SW480 (cell line): Measurements from ENCODE around the gene ECE1.

Experiments
- DNase-seq: peaks from one replicate; pipeline ENCODE4 v3.0.0-alpha.2; 2016; ENCODE audit warnings: low spot score

ECE1 gene

DNA sequence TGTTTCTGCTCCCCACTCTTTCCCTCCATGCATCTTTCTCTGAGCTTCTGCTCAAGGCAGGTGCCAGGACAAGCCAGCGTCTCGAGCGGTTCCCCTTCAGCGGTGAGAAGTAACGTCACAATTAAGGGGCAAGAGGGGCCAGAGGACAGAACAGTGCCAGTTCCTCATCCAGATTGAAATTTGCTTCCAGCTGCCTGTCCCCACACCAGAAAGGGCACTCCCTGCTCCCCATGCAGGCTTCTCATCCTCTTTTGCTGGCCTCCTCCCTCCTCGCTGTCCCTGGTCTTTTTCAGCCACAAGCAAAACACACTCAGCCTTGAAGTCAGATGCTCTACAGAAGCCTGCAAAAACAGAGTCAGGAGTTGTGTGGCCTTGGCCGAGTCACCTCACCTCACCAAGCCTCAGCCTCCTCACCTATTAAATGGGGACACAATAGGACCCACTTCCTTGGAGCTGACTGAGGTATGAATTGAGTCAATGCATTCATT is 35.0 kb upstream of the ECE1 start:
- DNase-seq = no peak

DNA sequence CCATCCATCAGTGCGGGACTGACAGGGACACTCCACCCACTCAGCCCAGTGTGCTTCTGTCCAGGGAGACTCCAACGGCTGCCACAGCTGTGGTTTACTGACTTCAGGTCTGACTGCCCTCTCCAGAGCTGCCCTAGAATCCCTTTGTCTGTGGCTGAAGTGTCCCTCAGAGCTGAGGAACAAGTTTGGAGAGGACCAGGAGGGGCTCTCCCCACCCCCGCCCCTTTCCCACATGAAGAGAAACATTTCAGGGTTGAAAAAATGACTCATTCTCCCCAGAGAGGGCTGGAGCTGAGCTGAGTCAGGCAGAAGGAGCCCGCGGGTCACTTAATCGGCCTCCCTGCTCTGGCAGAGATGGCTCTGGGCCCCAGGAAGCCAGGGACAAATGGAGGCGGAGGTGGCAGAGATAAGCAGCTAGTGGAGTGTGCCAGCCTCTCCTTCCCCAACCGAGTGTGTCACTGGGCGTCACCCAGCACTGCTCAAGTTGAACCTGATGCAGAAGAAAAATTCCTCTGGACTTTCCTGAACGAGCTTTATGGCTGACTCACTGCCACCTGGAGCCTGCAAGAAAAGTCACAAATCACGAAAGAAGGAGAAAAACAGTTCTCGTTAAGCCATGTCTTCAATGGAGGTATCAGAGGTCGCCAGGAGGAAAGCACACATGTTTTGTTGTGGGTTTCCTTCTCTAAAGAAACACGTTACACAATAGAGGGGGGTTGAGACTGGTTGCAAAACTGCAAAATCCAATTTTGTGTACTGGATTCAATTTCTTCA is 34.3 kb upstream of the ECE1 start:
- peak; percentile 84 for DNase-seq

DNA sequence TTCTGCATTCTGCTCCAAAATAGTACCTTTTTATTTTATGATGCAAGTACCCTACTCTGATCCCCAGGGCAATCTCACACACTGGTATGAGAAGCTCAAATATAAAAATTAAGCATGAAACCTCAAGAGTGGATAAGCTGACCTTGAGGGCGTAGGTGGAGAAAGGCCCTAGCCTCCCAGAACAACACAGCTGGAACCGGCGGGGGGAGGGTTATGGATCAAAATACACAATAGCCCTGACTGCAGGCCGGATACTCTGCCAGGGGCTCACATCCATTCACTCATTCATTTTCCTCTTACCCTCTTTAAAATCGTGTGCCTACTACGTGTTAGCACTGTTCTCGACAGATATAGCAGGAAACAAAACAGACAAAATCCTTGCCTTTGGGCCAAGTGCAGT is 32.8 kb upstream of the ECE1 start:
- no peak for DNase-seq

DNA sequence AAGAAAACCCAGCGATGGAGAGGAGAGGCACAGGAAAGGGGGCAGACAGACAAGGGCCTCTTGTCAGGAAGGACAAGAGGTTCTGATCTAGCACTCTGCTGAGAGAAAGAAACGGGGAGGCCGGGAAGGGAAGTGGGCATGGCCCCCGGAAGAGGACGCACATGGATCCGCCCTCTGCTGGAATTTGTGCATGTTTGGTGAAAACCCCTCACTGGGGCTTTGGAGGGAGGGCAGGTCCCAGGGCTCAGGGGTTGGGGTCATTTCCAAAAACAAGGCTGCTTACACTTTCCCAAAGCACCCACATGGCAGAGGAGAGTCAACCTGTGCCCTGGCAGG is 32.4 kb upstream of the ECE1 start:
- no peak for DNase-seq

DNA sequence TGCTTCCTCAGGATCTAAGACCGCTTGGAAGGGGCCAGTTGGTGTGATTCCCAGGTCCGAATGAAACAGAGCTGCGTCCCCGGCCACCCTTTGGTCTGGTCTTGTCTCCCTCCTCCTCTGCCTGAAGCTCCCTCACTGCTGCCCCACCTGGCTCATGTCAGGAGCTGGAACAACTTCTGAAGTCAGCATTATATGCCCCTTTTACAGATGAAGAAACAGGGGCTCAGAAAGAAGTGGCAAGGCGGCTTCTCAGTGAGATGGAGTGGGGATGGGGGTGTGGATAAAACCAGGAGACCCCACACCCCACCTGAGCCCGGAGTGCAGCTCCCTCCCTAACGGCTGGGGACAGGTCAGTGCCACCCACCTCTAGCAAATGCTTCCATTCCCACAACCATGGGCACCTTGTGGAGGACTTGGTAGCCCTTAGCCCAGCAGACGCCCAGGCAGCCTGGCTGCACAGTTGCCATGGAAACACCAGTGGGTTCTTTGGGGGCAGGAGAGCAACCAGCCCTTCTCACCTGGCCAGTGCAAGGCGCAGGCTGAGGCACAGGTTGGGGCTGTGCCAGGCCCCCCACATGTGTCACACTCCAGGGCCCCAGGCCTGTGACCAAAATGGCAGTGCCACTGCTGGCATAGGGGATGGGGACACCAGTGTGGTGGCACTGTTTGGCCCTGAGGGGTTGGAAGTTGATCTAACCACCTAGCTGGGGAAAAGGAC is 31.9 kb upstream of the ECE1 start:
- DNase-seq = no peak

DNA sequence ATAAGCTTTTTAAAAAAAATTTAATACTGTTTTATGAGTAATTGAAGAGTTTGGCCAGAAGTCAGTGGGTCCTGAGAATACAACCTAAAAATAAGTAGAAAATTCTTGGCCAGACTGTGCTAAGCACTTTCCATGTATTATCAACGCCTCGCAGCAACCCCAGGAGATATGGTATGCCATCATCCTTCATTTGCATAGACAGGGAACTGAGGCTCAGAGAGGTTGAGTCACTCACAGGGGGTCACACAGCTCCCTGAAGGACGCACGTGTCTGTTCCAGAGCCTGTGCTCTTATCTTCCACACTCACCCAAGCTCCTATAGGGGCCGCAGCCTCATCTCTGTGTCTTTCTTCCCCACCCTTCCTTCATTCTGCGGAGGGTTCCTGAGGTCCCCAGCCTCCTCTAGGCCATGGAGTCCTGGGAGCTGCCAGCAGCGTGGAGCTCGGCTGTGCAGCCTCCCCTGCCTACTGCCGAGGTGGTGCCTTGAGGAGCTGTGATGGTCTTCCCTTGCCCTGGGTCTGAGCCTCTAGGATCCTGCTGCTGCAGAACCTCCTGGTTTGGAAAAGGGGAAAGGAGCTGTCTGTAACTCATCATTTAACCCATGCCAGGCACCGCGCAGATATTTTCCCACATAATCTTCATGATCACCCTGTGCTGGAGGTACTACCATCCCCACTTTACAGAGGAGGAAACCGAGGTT is 30.3 kb upstream of the ECE1 start:
- DNase-seq = no peak

DNA sequence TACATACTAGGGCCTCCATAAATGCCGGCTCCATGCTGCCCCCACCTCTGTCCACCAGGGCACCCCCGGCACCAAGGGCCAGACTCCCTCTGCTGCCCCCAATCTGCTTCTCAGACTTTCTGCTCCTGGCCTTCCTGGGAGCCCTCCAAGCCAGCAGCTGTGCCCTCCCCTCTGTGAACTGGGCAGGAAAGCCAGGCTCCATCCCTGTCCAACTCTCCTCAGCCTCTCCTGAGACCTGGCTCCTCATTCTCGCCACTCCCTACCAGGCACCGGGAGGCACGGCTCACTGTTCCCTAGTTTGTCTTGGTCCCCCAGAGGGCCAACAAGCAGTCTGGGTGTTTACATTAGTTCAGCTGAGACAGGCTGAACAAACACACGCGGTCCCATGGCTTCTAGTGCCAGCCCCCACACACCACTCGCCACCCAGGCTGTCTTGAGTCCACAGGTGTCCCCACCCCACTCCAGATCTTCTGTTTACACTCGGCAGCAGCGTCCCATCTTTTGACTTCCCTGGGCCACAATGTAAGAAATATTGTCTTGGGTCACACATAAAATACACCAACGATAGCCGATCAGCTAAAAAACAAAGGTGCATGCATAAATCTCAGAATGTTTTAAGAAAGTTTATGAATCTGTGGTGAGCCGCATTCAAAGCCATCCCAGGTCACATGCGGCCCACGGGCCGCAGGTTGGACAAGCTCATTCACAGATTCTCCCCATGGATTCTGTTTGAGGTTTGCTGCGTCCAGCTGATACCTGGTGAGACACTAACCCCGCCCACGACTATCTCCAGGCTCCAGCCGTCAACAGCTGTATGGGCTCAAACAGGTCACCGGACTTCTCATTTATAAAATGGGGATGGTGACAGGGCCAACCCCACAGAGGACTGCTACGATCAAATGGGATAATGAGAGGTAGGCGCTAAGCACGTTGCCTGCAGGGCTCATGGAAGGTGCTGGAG is 29.5 kb upstream of the ECE1 start:
- no peak for DNase-seq

DNA sequence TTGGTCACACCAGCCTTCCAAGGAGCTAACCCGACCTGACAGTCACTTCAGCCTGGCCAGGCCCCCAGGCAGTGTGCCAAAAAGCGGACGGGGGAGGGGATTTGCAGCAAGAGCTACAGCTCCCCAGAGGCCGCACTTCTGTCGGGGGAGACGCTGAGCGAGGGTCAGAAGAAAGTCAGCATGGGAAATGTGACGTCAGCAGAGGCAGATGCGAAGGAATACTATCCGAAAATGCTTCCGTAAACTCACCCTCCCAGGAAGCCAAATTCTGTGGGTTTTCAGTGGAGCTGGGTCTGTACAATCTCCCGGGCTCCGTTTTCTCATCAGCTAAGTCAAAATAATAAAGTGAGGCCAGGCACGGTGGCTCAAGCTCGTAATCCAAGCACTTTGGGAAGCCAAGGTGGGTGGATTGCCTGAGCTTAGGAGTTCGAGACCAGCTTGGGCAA is 28.5 kb upstream of the ECE1 start:
- DNase-seq = no peak

DNA sequence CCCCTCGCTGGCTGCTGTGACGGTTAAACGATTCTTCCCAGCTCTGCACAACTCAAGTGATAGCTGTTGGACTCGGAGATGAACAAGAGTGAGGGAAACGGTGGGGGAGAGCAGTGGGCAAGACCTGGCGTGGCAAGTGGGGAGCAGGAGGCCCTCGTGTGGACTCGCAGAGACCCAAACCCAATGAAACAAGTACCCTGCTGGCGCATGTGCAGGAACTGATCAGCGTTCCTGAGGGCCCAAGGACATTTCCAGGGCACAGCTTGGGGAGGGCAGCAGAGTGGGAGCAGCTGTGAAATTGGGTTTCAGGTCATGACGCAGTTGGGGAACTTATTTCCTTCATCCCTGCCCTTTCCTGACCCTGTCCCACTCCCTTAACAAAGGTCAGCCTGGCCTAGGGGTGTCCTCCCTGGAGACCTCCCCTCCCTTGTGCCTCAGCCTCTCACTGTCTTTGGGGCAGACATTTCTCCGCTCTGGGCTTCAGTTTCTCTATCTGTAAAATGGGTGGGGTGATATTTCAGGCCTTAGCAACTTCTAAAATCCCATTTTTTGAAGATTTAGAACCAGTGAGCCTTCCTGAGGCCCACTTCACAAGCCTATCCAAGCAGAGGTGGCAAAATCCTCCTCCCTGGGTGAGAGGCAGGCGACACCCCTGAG is 27.9 kb upstream of the ECE1 start:
- DNase-seq = no peak

DNA sequence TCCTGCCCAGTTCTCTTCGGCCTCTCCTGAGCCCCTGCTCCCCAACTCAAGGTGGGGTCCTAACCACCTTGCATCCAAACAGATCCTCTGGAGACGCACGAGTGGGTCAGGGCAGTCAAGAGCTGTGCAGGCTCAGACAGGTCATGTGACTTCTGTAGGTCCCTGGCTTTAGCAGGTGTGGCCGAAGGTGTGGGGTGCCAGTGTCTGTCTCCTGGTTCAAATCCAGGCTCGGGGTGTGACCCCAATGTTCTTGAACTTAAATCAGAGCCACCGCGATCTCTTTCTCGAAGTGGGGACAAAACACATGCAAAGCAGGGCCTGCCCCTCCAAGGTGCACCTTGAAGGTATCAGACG is 27.4 kb upstream of the ECE1 start:
- no peak for DNase-seq

DNA sequence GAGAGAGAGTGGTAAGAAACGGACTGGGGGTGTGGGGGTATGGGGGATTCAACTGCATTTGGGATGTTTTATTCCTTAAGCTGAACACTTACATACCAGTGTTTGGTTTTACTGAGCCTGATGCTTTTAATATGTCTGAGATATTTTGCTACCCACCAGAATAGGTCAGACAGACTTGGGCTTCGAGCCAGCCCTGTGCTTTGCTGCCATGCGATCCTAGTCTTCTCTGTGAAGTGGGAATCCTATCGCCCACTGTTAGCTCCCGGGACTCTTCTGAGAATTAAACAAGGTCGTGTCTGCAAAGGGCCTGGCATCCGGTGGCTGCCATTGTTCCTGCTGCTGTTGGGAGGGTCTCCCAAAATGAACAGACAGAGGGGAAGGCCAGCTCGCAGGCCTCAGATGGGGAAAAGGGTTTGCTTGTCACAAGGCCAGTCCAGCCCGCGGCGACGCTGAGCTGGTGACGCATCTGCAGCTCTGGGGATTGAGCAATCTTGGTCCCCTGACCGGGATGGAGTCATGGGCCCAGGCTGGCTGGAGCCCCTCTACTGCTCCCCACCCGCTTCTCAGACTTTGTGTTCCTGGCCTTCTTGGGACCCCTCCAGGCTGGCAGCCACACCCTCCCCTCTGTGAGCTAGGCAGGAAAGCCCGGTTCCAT is 26.9 kb upstream of the ECE1 start:
- no peak for DNase-seq

DNA sequence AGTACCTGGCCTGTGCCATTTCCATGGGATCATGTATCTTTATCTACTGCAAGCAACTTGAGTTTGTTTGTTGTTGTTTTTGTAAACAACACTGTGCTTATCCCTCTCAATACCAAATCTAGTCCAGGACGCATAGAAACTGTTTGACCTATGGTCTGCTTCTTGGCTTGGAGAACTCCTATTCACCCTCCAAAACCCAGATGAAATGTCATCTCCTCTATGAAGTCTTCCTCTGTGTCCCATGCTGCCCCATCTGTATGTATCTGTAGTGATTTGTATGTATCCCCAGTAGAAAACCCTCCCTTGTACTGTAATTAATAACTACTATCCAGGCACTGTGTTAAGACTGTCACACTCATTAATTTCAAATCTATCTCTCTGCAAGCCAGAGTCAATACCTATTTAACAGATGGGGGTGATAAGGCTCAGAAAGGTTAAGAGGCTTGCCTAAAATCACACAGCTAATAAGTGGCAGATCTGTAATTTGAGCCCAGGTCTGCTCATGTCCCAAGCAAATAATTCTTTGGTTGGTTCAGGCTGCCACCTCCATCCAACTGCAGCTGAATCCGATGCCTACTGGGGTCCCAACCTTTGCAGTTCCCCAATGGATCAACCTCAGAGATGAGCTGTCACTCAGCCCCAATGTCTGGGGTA is 24.6 kb upstream of the ECE1 start:
- DNase-seq = no peak

DNA sequence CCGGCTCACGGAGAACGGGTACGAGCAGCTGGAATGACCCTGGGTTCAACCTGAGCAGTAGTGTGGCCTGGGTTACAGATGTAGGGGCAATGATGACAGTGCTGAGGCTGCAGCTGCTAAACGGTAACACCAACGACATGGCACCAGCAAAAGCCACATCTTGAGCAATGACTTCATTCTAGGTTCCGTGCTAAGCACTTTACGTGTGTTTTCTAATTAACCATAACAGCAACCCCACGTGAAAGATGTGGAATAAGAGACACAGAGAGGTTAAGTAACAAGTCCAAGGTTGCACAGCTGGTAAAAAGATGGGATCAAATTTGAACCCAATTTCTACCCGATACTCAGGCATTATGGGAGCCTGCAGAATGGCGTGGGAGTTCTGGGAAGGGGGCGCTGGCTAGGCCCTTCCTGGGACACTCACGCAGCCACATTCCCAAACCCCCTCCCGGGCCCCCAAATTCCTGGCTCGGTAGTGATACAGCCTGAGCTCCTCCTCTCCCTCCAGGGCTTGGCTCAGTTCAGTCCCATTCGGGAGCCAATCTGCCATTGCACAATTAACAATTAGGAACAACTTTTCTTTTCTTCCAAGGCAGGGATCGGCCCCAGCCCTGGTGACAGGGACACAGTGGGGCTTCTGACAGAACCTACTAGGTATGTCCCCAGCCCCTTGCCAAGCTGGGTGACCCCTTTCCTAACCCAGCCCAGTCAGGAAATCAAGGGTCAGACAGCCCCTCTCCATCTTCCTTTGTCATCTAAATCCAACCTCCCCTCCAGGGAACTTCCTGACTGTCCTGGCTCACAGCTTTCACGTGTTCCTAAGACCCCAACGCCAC is 23.8 kb upstream of the ECE1 start:
- no peak for DNase-seq

DNA sequence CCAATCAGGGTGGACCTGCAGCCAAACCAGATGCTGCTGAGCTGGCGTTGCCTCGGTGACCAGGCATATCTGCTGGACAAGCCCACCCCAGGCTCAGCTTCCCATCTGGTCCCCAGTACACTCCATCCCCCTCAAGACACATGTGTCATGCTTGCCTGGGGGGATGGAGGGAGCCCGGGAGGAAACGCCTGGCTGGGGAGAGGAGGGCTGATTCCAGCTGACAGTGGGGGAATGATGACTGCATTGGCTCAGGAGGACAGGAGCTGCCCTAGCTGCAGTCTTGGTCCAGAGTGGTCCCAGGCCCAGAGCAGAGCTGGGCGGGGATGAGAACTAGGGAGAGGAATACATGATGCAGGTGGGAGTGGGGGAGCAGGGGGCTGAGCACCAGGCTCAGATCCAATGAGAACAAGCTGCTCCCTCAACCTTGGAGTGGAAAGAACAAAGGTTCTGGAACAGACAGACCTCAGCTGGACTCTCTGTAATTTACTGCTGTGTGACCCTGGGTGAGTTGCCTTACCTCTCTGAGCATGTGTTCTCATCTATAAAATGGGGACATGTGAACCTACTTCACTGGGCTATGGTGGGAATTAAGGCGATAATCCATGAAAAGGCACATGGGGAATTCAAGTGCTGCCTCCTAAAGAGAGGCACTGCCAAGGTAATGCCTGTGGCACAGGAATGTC is 23.1 kb upstream of the ECE1 start:
- DNase-seq = no peak

DNA sequence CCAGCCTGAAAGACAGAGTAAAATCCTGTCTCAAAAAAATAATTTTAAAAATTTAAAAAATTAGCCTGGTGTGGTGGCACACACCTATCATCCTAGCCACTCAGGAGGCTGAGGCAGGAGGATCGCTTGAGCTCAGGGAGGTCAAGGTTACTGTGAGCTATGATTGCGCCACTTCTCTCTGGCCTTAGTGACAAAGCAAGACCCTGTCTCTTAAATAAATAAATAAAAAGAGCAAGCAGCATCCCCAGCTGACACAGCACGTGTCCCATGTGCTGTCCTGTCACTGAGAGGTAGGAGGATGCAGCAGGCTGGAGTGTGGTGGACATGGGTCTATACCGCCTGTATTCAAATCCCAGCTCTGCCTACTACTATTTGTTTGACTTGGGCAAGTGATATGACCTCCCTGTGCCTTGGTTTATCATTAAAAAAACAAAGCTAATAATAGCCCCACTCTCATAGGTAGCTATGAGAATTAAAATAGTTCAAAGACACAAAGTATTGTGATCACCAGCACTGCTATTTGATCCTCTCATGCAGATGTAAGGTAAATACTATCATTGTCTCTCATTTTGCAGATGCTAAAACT is 22.2 kb upstream of the ECE1 start:
- no peak for DNase-seq

DNA sequence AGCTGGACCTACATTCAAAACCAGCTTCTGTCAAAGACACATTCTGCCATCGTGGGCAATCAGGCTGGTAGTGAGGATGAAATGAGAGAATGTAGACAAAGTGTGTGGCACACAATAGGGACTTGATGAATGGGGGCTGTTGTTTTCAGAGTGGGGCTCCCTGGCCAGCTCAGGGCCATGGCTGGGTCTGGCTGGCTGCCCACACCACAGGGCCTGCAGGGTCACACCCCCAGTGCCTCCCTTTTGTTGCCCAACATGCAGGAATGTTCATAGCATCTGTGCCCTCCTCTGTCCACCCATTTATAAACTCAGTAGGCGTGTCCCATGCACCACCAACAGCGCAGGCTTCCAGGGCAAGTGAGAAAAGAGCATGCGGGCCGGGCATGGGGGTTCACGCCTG is 20.8 kb upstream of the ECE1 start:
- DNase-seq = no peak

DNA sequence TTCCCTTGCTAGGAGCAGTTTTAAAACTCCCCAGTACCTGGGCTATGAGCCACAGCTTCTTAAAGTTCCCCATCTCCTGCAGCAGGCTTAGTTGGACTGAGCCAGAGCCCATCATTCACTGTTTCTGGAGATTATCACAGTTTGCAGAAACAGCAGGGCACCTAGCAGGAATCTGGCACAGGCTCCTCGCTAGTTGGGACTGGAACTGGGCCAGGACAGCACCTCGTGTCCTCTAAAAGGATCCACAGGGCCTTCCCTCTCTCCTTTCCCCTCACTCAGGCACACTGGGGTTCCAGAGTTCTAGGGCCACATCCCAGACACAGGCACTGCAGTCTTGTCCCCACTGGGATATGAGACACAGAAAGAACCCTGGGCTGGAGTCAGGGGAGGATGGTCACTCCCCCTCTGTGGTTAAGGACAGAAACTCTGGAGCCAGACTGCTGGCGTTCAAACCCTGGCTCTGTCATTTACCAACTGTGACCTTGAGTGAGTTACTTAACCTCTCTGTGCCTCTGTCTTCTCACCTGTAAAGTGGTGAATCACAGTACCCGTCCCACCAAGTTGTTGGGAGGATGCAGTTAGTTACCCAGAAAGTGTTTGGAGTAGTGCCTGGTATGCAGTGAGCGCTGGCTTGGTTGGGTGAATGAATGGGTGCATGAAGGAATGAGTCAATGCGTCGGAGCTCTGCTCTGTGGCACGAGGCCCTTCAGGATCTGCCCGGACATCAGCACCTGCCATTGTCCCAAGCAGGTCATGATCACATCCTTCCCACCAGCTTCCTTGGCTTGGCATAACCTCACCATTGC is 18.8 kb upstream of the ECE1 start:
- DNase-seq = no peak

DNA sequence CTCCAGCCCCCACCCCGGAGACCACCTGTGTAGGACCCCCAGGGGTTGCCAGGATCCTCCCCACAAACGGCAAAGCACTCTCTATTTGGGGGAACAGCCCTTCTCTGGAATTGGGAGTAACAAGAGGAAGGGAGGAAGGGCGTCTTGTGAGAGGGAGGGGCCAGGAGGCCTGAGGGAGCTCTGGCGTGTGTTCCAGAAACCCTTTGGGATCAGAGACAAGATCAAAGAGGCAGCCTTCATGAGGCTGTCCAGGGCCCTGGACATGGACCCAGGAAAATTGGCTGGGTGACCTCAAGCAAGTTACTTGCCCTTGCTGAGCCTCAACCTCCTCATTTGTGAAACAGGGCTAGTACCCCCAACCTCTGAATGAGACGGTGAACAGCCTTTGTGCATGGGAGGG is 18.1 kb upstream of the ECE1 start:
- DNase-seq = no peak
